DND-41 (cell line): ENCODE measurements around the gene ZNF606.

Source experiments
- ATAC-seq: fragments of 200-7000 bp; cut with Tn5 transposase; 3 replicates; pipeline ENCODE4 v1.9.1; 2021; ENCODE audit warnings: low read depth; ENCODE audit not compliant: insufficient read depth
- DNase-seq: peaks from one replicate; pipeline ENCODE4 v3.0.0-alpha.2; 2020
- H2AFZ ChIP-seq: 2 replicates; pipeline ENCODE4 v1.6.0; 2012; ENCODE audit warnings: low read depth, low read length
- H3K27ac ChIP-seq: 2 replicates; pipeline ENCODE4 v1.5.1; 2012; ENCODE audit warnings: low read length, inconsistent platforms
- H3K27me3 ChIP-seq: fragments of 200-600 bp; sonication (generic); 2 replicates; pipeline ENCODE4 v1.6.0; 2012; ENCODE audit warnings: low read length, mild to moderate bottlenecking, inconsistent platforms; ENCODE audit not compliant: insufficient read depth, poor library complexity
- H3K36me3 ChIP-seq: 2 replicates; pipeline ENCODE4 v1.5.1; 2012; ENCODE audit warnings: low read length, inconsistent platforms; ENCODE audit not compliant: insufficient read depth
- H3K4me1 ChIP-seq: 2 replicates; pipeline ENCODE4 v1.5.1; 2012; ENCODE audit warnings: mild to moderate bottlenecking, low read length; ENCODE audit not compliant: insufficient read depth
- H3K4me2 ChIP-seq: 2 replicates; pipeline ENCODE4 v1.6.0; 2012; ENCODE audit warnings: mild to moderate bottlenecking, moderate library complexity, low read length, inconsistent platforms; ENCODE audit not compliant: insufficient read depth
- H3K4me3 ChIP-seq, 2 experiments: fragments of 200-600 bp in 1 of 2; shearing (Covaris generic) in 1 of 2; 2 replicates each; pipeline ENCODE4 v1.5.1; 2012 to 2016; ENCODE audit warnings: inconsistent platforms in 2 of 2, low read length in 2 of 2, mild to moderate bottlenecking in 2 of 2, low read depth in 1 of 2, moderate library complexity in 1 of 2
- H3K79me2 ChIP-seq: 2 replicates; pipeline ENCODE4 v1.6.0; 2012; ENCODE audit warnings: low read length, inconsistent platforms; ENCODE audit not compliant: insufficient read depth
- H3K9ac ChIP-seq: 2 replicates; pipeline ENCODE4 v1.6.0; 2012; ENCODE audit warnings: low read depth, mild to moderate bottlenecking, inconsistent platforms, low read length, moderate library complexity
- H3K9me3 ChIP-seq: 2 replicates; pipeline ENCODE4 v1.5.1; 2012; ENCODE audit warnings: low read length, moderate library complexity, mild to moderate bottlenecking, inconsistent platforms; ENCODE audit not compliant: insufficient read depth, severe bottlenecking
- H4K20me1 ChIP-seq: 2 replicates; pipeline ENCODE4 v1.6.0; 2012; ENCODE audit warnings: low read length; ENCODE audit not compliant: insufficient read depth
- CTCF ChIP-seq: IDR thresholded peaks from 2 replicates; pipeline ENCODE4 v1.5.1; 2012; ENCODE audit warnings: borderline replicate concordance, low read length, moderate library complexity, mild to moderate bottlenecking; ENCODE audit not compliant: poor library complexity, severe bottlenecking; ENCODE audit errors: extremely low read depth
- EZH2 ChIP-seq: IDR thresholded peaks from 3 replicates; pipeline ENCODE4 v1.6.1; 2012; ENCODE audit warnings: borderline replicate concordance, low read depth, mild to moderate bottlenecking, moderate library complexity, low read length, inconsistent platforms; ENCODE audit not compliant: severe bottlenecking

The ZNF606 gene

GRCh38 chr19:57947088-57947418, 55.6 kb downstream of the ZNF606 start:
- Histone ChIP-seq H3K36me3 (peaks cover 37% of the 10 kb centered on the region), H3K27me3 (no peaks in the 10 kb centered on the region), H3K9ac (peak overlapping the region; percentile 77), H3K4me3 (peak overlapping the region; percentile 78 to 85), H3K27ac (peak overlapping the region; percentile 81), H2AFZ (peak overlapping the region; percentile 87), H3K9me3 (peaks cover 11% of the 10 kb centered on the region), H3K79me2 (peaks cover 61% of the 10 kb centered on the region), H3K4me1 (peaks cover 33% of the 10 kb centered on the region), H3K4me2 (peak overlapping the region; percentile 93), H4K20me1 (peaks cover 14% of the 10 kb centered on the region; the same call in 1 of the 2 replicates)
- DNase-seq (no peak), ATAC-seq (no peak)
- TF ChIP-seq EZH2 (no peak), CTCF (no peak)

GRCh38 chr19:57946316-57946715, 56.3 kb downstream of the ZNF606 start:
- ATAC-seq (no peak), DNase-seq (peak; percentile 10)
- peak overlapping the region; percentile 78 to 85; a peak in 3 of 4 replicates for H3K4me3 ChIP-seq
- H3K4me1 ChIP-seq, result peaks cover 33% of the 10 kb centered on the region
- H3K9ac ChIP-seq, result peak overlapping the region; percentile 77
- H3K36me3 ChIP-seq, result peaks cover 44% of the 10 kb centered on the region
- H3K79me2 ChIP-seq, result peaks cover 69% of the 10 kb centered on the region
- H3K27ac ChIP-seq, result peak overlapping the region; percentile 81
- H4K20me1 ChIP-seq, result peaks cover 14% of the 10 kb centered on the region; the same call in 1 of the 2 replicates
- peak overlapping the region; percentile 93 for H3K4me2 ChIP-seq
- no peak for TF ChIP-seq CTCF
- no peak for TF ChIP-seq EZH2
- H3K9me3 ChIP-seq, result peaks cover 15% of the 10 kb centered on the region
- no peak overlapping the region for H2AFZ ChIP-seq
- H3K27me3 ChIP-seq, result no peaks in the 10 kb centered on the region

GRCh38 chr19:57941593-57941992, 61.0 kb downstream of the ZNF606 start:
- no peak overlapping the region for H3K9ac ChIP-seq
- ATAC-seq, result no peak
- TF ChIP-seq CTCF (no peak), EZH2 (no peak)
- H3K4me2 ChIP-seq, result no peak overlapping the region
- H3K79me2 ChIP-seq, result peaks cover 72% of the 10 kb centered on the region
- DNase-seq, result no peak
- peaks cover 74% of the 10 kb centered on the region for H3K36me3 ChIP-seq
- H3K9me3 ChIP-seq, result peaks cover 7% of the 10 kb centered on the region
- H3K4me1 ChIP-seq, result peaks cover 19% of the 10 kb centered on the region
- H3K27me3 ChIP-seq, result no peaks in the 10 kb centered on the region
- H3K4me3 ChIP-seq, result no peak overlapping the region
- no peak overlapping the region for H3K27ac ChIP-seq
- no peak overlapping the region for H2AFZ ChIP-seq
- H4K20me1 ChIP-seq, result peaks cover 9% of the 10 kb centered on the region; the same call in 1 of the 2 replicates

GRCh38 chr19:57935731-57936130, 66.9 kb downstream of the ZNF606 start:
- TF ChIP-seq EZH2 (no peak), CTCF (no peak)

More at GRCh38 chr19:57935731-57936130, 66.9 kb downstream of the ZNF606 start:
- no peaks in the 10 kb centered on the region for H3K27me3 ChIP-seq
- H3K9ac ChIP-seq, result no peak overlapping the region
- H3K4me2 ChIP-seq, result no peak overlapping the region
- ATAC-seq (no peak), DNase-seq (no peak)
- H4K20me1 ChIP-seq, result no peaks in the 10 kb centered on the region
- H3K4me3 ChIP-seq, result no peak overlapping the region
- no peak overlapping the region for H3K27ac ChIP-seq
- H3K4me1 ChIP-seq, result no peaks in the 10 kb centered on the region
- H3K9me3 ChIP-seq, result peaks cover 2% of the 10 kb centered on the region
- no peak overlapping the region for H2AFZ ChIP-seq
- H3K79me2 ChIP-seq, result peaks cover 16% of the 10 kb centered on the region; the same call in 1 of the 2 replicates
- H3K36me3 ChIP-seq, result peaks cover 40% of the 10 kb centered on the region
